Effector memory CD4-positive, alpha-beta T cell (primary cell): ENCODE results near the gene CCR3.

Source experiments
- DNase-seq, 3 donors: peaks; one replicate each; pipeline ENCODE4 v3.0.0-alpha.2; 2020
- H3K27ac ChIP-seq: 2 replicates; pipeline ENCODE4 v1.7.0; 2013; ENCODE audit warnings: mild to moderate bottlenecking, low read length, moderate library complexity; ENCODE audit not compliant: insufficient read depth, poor library complexity, severe bottlenecking
- H3K27me3 ChIP-seq: replicated peaks from 2 replicates; pipeline ENCODE4 v1.7.0; 2013; ENCODE audit warnings: mild to moderate bottlenecking, low read length; ENCODE audit not compliant: insufficient read depth, control insufficient read depth, poor library complexity, severe bottlenecking
- H3K36me3 ChIP-seq: 2 replicates; pipeline ENCODE4 v1.7.0; 2013; ENCODE audit warnings: mild to moderate bottlenecking, low read length, moderate library complexity; ENCODE audit not compliant: control insufficient read depth, insufficient read depth
- H3K4me1 ChIP-seq: 2 replicates; pipeline ENCODE4 v1.7.0; 2013; ENCODE audit warnings: low read length, mild to moderate bottlenecking; ENCODE audit not compliant: control insufficient read depth, insufficient read depth, poor library complexity, severe bottlenecking
- H3K4me3 ChIP-seq: 2 replicates; pipeline ENCODE4 v1.7.0; 2013; ENCODE audit warnings: low read length, low read depth, mild to moderate bottlenecking; ENCODE audit not compliant: insufficient read depth, poor library complexity, severe bottlenecking
- H3K9me3 ChIP-seq: 2 replicates; pipeline ENCODE4 v1.7.0; 2013; ENCODE audit warnings: mild to moderate bottlenecking, low read length, moderate library complexity; ENCODE audit not compliant: control insufficient read depth

The CCR3 gene

DNA sequence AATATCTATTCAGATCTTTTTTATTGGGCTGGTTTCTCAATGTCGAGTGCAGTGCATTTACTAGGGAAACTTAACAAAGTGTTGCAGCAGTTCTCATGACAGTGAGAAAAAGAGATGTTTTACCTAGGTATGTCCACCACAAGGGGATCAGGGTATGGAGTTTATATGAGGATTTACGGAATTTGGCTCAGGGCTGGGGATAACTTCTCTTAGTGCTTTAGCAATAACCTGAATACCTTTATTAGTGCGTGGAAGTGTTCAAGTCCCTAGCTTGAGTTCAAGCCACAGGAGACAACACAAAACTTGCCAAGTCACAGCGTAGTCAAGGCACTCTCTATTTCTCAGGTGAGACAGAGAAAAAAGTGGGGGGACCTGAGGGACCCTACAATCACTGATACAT is 3.9 kb upstream of the CCR3 start:
- no peak overlapping the region for H3K27ac ChIP-seq
- H3K4me1 ChIP-seq, result peaks cover 4% of the 10 kb centered on the region
- DNase-seq, result no peak

DNA sequence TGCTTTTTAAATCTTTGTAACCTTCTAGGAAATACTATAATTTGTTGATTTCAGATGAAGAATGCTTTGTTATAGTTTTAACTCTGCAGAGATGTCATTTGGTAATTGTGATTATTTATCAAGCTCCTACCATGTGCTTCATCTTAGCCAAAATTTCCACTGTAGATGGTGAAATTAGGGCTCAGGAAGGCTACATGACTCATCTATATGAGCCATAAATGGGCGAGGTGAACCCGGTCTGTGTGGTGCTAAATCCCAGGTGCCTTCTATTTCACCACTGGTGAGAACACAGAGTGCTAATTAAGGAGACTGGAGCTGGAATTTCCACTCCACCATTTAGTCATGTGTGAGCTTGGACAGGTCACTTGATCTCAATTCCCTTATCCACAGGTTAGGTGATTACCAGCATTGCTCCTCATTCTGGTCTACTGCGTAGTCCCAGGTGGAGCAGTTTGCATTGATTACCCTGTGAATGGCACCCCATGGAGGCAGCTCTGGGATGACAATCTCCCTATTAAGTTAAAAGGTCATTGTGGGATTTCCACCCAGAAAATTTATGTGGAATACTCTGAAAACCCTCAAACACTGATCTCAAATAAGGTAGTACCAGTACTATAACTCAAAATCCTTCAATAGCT is 2.8 kb upstream of the CCR3 start:
- DNase-seq, result no peak
- H3K36me3 ChIP-seq, result no peaks in the 10 kb centered on the region
- no peaks in the 10 kb centered on the region for H3K9me3 ChIP-seq
- H3K4me1 ChIP-seq, result peaks cover 4% of the 10 kb centered on the region
- H3K27ac ChIP-seq, result no peak overlapping the region
- no peaks in the 10 kb centered on the region for H3K27me3 ChIP-seq
- H3K4me3 ChIP-seq, result no peak overlapping the region

More for the DNA sequence above, 3.9 kb upstream of the CCR3 start:
- H3K27me3 ChIP-seq, result no peaks in the 10 kb centered on the region
- H3K4me3 ChIP-seq, result no peak overlapping the region
- H3K9me3 ChIP-seq, result no peaks in the 10 kb centered on the region
- no peaks in the 10 kb centered on the region for H3K36me3 ChIP-seq

DNA sequence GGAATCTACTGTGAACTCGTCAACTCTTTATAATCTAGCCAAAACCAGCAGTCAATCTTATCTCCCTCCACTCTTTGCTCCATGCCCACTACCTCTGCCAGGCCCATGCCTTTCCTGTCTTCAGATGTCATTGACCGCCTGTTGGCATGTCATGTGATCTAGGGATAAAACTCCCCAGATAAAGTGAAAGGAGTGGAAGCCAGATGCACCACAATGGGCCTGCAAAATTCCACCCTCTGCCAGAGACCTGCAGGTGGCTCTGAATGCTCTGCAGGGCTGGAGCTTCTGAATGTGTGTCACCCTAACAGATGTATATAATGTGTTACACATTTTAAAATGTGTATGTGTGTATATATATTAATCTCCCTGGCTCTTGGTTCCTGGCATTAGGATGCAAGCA is 2.3 kb upstream of the CCR3 start:
- H3K27ac ChIP-seq, result no peak overlapping the region
- H3K9me3 ChIP-seq, result no peaks in the 10 kb centered on the region
- no peaks in the 10 kb centered on the region for H3K27me3 ChIP-seq
- H3K36me3 ChIP-seq, result no peaks in the 10 kb centered on the region
- DNase-seq, result no peak
- H3K4me3 ChIP-seq, result no peak overlapping the region
- peaks cover 4% of the 10 kb centered on the region for H3K4me1 ChIP-seq

DNA sequence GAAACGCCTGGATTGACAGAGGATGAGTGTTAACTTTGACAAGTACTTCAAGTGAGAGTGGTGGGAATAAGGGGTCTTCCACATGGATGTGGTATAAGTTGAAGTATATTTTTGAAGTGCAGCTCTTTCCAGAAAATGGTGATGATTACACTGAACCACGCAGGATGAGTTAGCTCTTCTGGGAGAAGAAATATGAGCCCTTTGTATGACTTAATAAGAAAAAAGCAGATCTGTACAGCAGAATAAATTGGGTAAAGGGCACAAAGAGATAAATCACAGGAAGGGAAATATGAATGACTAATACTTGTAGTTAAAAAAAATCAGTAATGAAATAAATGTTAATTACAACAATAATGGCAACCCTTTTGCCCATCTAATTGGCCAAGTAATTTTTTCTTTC is 1.3 kb downstream of the CCR3 start:
- Histone ChIP-seq H3K27ac (no peak overlapping the region), H3K27me3 (no peaks in the 10 kb centered on the region), H3K4me1 (peaks cover 4% of the 10 kb centered on the region), H3K9me3 (no peaks in the 10 kb centered on the region), H3K36me3 (no peaks in the 10 kb centered on the region), H3K4me3 (no peak overlapping the region)
- DNase-seq, result no peak

DNA sequence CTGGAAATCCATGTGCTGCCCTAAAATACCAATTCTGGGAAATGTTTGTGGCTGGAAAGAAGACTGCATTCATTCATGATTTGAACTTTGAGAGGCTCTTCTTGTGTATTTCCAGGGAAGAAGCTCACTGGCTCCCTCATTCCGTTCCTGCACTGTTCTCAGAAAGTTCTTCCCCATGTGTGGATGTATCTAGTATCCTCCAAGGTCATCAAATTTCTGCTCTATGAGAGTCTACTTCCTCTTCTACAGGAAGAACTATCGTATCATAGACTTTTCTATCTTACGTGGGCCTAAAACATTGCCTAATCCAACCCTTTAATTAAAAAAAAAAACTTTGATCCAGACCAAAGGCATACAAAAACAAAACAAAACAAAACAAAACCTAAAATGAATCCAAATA is 2.9 kb downstream of the CCR3 start:
- Histone ChIP-seq H3K4me3 (no peak overlapping the region), H3K27me3 (no peaks in the 10 kb centered on the region), H3K27ac (no peak overlapping the region), H3K36me3 (no peaks in the 10 kb centered on the region), H3K4me1 (peaks cover 4% of the 10 kb centered on the region), H3K9me3 (no peaks in the 10 kb centered on the region)
- no peak for DNase-seq

DNA sequence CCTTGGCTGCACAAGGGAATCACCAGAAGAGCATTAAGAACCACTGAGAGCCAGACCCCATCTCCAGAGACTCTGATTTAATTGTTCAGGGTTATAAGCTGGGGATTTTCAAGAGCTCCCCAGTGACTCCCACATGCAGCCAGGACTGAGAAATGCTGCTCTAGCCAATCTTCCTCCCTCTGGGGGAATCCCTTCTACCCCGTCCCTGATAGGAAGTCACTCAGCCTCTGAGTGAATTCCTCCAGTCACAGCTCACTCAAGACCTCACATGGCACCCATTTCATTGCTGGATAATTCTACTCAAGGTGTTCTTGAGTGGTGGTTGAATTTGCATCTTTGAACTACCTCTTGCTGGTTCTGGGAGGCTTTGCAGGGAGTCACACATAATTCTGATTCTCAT is 10.7 kb downstream of the CCR3 start:
- Histone ChIP-seq H3K27ac (no peak overlapping the region), H3K9me3 (no peaks in the 10 kb centered on the region), H3K27me3 (no peaks in the 10 kb centered on the region), H3K36me3 (no peaks in the 10 kb centered on the region), H3K4me3 (no peak overlapping the region), H3K4me1 (no peaks in the 10 kb centered on the region)
- DNase-seq, result no peak

DNA sequence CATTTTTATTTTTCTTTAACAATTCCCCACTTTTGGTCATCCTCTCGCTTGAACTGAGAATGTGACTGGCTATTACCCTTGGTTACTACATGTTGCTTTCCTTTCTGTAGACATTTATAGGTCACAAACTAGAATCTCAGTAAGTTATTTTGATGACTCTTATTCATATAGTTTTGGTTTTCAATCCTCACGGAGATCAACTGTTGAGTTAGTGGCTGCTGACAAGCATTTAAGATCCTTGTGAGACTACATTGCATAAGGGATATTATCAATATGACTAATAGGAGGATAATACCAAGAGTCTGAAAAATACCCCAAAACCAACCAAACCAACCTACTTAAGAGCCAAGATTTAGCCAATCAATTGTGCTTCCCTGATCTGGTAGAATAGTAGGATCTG is 16.3 kb downstream of the CCR3 start:
- H3K4me3 ChIP-seq, result no peak overlapping the region
- H3K36me3 ChIP-seq, result no peaks in the 10 kb centered on the region
- no peaks in the 10 kb centered on the region for H3K9me3 ChIP-seq
- no peaks in the 10 kb centered on the region for H3K27me3 ChIP-seq
- H3K27ac ChIP-seq, result no peak overlapping the region
- DNase-seq, result no peak
- H3K4me1 ChIP-seq, result no peaks in the 10 kb centered on the region

DNA sequence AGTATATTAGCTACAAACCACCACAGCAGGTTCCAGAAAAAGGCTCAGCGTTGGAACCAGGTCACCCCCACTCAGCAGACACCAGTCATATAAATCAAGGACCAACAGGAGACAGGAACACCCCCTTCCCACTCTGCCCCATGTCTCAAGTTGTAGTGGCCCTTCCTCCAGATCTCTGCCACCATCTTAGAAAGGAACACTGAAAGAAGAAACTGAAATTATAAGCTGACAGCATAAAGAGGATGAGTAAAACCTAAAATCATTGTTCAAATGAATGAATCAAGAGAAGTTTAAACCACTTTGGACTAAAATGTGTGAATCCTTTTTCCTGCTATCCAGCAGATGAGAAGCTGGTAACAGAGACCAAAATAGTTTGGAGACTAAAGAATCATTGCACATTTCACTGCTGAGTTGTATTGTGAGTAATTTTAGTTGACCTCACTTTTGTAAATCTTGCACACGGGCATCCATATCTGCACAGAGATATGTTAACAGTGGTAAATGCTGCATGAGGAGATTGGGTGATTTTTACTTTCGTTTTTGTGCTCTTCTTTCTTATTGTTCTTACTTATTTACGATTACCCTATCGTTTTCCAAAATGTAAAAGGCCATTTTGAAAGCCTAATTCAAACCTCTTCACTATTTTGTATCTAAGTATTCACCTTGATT is 19.8 kb downstream of the CCR3 start:
- H3K27me3 ChIP-seq, result no peaks in the 10 kb centered on the region
- H3K36me3 ChIP-seq, result no peaks in the 10 kb centered on the region
- DNase-seq, result no peak
- no peaks in the 10 kb centered on the region for H3K9me3 ChIP-seq
- H3K27ac ChIP-seq, result no peak overlapping the region
- no peaks in the 10 kb centered on the region for H3K4me1 ChIP-seq
- no peak overlapping the region for H3K4me3 ChIP-seq

DNA sequence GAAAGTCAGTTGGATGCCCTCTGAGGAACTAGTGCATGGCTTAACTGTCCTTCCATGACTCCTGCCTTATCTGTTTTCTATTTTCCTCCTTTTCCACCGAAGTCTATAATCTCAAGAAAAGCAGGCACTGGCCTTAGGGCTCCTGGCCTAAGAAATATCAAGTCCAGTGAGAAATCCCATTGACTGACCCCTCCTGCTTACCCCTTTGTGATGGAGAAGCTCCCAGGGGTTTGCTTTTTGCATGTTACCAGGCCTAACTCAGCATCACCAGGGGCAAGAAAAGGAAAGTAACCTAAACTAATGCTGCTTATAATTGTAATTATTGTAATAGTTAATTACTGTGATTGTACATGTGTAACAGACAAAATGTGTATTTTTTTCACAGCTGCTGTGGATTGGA is 21.7 kb downstream of the CCR3 start:
- Histone ChIP-seq H3K9me3 (no peaks in the 10 kb centered on the region), H3K27ac (no peak overlapping the region), H3K36me3 (no peaks in the 10 kb centered on the region), H3K27me3 (no peaks in the 10 kb centered on the region), H3K4me3 (no peak overlapping the region), H3K4me1 (no peaks in the 10 kb centered on the region)
- no peak for DNase-seq

DNA sequence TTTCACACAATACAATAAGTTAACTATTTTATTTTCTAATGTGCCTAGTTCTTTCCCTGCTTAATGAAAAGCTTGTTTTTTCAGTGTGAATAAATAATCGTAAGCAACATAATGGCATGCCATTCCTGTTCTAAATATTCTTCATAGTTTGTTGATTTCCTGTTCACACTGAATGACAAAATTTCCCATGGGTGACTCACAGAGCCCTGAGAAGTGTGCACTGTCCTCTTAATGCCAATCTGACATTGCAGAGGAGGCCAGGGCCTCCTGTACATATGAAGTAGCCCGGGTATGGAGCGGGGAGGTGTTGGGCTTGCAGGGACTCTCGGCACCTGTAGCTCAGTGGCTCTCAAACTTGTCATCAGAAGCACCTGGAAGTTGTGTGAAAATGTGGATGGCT is 24.3 kb downstream of the CCR3 start:
- DNase-seq, result no peak
- no peaks in the 10 kb centered on the region for H3K27me3 ChIP-seq
- no peaks in the 10 kb centered on the region for H3K4me1 ChIP-seq
- no peaks in the 10 kb centered on the region for H3K36me3 ChIP-seq
- H3K27ac ChIP-seq, result no peak overlapping the region
- H3K4me3 ChIP-seq, result no peak overlapping the region
- H3K9me3 ChIP-seq, result no peaks in the 10 kb centered on the region
